GM18507 (cell line): ENCODE measurements around the gene VASN.
"Not testable (repeated sequence)": the region's sequence is repeated elsewhere in the genome, so short reads cannot be mapped to it uniquely, and the experiment has no call there.

Source experiments
- DNase-seq: peaks from one replicate; pipeline ENCODE4 v3.0.0; 2011; ENCODE audit warnings: low read depth; ENCODE audit not compliant: insufficient read length; ENCODE audit errors: extremely low spot score
- FAIRE-seq: peaks from 2 replicates; lab custom pipeline; 2011; peaks lifted over from hg19 to GRCh38; lab: Jason Lieb, UNC

Gene VASN

DNA sequence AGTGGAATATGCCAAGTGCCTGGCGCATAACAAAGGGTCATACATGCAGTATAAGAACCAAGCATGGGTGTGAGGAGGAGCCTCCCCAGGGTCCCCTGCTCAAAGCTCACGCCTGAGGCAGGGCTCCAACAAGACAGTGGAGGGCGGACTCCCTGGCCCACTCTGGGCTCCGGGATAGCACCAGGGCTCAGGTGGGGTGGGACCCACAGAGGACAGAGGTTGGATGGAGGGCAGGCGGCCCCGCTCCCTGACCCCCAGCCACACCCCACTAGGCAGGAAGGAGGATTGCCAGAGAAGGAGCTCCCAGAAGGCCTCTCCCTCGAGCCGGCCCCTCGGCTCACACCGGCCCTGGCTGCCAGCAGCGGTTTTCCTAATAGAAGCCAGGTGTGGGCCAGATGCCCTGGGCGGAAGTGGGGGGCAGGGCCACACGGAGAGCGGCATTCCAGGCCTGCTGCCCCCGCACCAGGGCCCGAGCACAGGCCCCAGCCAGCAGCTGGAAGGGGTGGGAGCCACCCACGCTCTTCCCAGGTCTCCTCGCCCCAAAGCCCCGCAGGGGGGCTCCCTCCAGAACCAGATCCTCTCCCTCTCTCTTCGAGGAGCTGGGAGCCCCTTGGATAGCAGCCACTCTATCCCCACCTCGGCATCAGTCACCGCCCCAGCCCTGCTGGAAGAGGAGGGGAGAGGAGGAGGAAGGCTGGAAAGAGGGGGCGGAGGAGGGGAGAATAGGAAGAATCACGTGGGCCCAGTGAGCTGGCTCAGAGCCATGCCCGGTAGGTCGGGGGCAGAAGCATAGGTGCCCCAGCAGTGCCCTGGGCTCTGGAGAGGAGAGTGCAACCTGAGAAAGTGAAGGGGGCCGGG, 21.0 kb downstream of the VASN start:
- DNase-seq (no peak), FAIRE-seq (no peak)

GRCh38 chr16:4393240-4393600, 21.6 kb downstream of the VASN start:
- no peak for FAIRE-seq
- DNase-seq: no peak

DNA sequence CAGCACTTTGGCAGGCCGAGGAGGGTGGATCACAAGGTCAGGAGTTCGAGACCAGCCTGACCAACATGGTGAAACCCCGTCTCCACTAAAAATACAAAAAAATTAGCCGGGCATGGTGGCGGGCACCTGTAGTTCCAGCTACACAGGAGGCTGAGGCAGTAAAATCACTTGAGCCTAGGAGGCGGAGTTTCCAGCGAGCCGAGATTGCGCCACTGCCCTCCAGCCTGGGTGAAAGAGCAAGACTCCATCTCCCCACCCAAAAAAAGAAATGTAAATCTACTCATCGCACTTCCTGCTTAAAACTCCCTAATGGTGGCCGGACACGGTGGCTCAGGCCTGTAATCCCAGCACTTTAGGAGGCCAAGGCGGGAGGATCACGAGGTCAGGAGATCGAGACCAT, 22.2 kb downstream of the VASN start:
- DNase-seq, FAIRE-seq: not testable (repeated sequence)

GRCh38 chr16:4395055-4395726, 23.5 kb downstream of the VASN start:
- FAIRE-seq (no peak), DNase-seq (no peak)

DNA sequence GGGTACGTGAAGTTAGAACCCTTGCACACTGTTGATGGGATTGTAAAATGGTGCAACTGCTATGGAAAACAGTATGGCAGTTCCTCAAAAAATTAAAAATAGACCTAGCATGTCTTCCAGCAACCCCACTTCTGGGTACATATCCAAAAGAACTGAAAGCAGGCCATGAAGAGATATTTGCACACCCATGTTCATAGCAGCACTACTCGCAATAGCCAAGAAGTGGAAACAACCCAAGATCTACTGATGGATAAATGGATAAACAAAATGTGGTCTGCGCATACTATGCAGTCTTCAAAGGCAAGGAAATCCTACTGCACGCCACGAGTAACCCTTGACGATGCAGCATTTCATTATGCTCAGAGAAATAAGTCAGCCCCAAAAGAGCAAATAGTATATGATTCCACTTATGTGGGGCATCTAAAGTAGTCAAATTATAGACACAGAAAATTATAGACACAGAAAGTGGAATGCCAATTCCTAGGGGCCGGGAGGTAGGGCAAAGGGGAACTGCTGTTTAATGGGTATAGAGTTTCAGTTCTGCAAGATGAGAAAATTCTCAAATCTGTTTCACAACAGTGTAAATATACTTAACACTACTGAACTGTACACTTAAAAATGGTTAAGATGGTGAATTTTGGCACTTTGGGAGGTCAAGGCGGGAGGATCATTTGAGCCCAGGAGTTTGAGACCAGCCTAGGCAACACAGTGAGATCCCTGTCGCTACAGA, 27.5 kb downstream of the VASN start:
- no peak for DNase-seq
- no peak for FAIRE-seq

DNA sequence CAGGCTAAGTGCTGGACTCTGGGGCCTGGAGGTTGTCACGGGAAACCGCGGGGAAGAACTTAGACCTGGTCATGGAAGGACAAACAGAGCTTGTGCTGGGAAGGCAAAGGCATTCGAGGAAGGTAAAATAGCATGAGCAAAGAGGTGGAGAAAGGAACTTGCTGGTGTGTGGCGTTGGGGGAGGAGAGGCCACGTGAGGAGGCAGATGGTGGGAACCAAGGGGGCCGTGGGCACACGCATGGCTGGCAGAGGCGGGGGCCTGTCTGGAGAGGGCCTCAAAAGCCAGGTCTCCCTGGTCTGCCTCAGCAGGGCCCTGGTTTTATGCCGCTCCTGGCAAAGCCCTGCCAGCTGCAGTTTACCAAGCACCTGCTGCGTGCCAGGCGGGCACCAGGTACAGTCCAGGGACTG, 29.4 kb downstream of the VASN start:
- FAIRE-seq: no peak
- no peak for DNase-seq

GRCh38 chr16:4401510-4401909, 29.9 kb downstream of the VASN start:
- FAIRE-seq: no peak
- DNase-seq: no peak

DNA sequence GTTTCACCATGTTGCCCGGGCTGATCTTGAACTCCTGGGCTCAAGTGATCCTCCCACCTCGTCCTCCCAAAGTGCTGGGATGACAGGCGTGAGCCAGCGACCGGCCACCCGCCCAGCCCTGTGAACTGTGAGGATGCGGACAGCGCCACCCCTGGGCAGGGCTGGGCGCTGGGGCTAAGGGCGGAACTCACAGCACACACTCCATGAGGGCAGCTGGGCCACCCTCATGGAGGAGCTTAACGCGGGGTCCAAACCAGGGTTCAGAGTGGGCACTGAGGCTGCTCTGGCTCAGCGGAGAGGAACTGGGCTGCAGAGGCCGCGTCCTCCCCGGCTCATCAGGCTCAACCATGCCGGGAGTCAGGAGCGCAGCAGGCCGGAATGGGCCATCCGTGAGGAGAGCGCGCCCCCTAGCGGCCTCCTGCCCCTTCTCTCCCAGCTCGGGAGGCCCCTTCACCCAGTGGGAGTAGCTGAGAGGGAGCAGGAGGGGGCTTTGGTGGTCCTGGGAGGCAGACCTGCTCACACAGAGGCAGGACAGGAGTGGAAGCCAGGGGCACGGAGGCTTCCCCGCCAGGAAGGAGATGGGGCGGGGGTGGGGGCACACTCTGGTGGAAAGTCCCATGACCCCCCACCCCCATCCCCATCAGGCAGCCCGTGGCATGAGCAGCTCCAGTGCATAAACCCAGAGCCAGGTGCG, 30.9 kb downstream of the VASN start:
- DNase-seq (peak; percentile 74), FAIRE-seq (peak; percentile 66)

- FAIRE-seq: no peak
Observed at GRCh38 chr16:4403133-4403949, 31.7 kb downstream of the VASN start.

GRCh38 chr16:4404247-4404966, 32.8 kb downstream of the VASN start:
- DNase-seq (no peak), FAIRE-seq (no peak)

More at GRCh38 chr16:4403133-4403949, 31.7 kb downstream of the VASN start:
- no peak for DNase-seq

- no peak for FAIRE-seq
- DNase-seq: no peak
Observed at GRCh38 chr16:4404967-4405696, 33.5 kb downstream of the VASN start.

DNA sequence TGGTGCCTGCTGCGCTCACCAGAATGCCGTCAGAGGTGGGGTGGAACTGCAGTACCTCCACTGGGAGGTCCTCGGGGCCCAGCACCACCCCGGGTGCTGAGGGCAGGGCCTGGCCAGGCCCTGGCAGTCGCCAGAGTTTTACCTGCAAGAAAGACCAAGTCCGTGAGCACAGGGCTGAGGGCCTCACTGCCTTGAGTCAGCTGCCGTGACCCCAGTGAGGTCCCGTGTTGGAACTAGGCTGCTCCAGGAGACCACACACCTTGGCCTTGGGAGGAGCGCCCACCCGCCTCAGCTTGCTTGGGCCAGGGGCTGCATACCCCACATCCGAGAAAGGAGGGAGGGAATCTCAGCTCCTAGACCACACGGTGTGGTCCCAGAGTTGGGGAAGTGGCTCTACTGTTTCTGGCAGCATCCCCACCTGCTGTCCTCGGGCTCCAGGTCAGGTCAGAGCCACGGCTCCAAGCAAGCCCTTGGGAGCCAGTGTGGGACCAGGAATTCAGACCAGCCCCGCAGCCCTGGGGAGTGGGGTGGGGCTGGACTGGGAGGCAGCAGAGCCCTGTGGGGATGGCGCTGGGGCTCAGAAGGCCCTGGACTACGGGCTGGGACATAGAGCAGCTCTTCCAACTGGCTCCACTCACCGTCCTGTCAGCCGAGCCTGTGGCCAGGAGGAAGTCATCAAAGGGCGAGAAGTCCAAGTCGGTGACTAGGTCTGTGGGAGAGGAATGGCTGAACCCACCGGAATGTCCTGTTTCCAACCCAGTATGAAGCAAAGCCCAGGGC, 36.1 kb downstream of the VASN start:
- no peak for DNase-seq
- no peak for FAIRE-seq

DNA sequence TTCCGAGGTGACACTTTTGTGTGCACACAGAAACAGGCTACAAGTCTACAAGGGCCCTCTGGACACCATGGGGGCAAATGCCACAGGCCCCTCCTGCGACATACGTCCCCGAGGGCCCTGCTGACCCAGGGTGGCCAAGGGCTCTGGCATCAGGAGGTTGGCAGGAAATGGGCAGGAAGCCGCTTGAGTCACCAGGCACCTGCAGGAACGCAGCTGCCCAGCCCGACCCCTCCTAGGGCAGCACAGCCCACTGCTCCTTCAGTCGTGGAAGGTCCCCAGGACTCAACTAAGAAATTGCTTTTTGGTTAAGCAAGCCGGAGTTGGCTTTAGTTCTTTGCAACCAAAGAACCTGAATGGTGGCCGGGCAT, 36.7 kb downstream of the VASN start:
- no peak for FAIRE-seq
- no peak for DNase-seq

- FAIRE-seq: no peak
- no peak for DNase-seq
Observed at GRCh38 chr16:4409081-4409932, 37.7 kb downstream of the VASN start.

DNA sequence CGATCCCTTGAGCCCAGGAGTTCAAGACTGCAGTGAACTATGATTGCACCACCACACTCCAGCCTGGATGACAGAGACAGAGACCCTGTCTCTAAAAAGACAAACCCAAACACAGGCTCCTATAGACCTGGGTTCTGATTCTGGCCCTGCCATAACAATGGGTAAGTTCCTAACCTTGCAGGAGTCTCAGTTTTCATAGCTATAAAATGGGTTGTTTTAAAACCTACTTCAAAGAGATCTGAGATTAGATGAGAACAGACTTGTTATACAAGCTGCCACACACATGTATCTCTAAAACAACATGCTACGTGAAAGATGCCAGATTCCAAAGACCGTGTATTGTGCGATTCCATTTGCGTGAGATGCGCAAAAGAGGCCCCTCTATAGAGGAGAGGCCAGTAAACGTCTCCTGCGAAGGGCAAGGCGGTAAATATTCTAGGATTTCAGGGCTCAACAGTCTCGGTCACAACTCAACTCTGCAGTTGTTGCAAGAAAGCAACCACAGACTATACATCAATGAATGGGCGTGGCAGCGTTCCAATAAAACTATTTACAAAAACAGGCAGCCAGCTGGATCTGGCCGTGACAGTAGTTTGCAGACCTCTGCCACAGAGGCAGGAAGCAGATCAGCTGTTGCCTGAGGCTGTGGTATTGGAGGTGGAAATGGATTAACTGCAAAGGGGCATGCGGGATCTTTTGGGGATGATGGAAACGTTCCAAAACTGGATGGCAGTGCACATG, 38.9 kb downstream of the VASN start:
- no peak for FAIRE-seq
- no peak for DNase-seq

DNA sequence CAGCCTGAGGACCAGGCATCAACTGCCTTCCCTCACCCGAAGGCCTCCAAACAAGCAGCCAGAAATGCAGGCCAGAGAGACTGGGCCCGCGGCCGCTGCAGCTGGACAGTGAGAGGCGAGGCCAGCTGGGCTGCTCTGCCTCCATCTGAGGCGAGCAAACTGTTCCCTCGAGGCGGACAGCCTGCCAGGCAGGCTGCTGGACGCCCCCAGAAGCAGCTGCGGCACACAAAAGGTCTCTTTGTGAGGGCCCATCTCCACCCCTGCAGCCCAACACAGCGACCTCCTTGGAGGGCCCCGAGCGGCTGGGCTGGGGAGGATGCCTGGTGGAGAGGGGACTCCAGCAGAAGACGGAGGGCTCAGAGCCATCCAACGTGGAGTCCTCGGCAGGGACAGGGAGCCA, 40.0 kb downstream of the VASN start:
- FAIRE-seq: no peak
- no peak for DNase-seq
